Medulla oblongata (tissue), 1 donor: Measurements from ENCODE around the gene PKNOX2.
A peak's percentile ranks its signal among the peaks of the same experiment; 100 is the strongest.

ENCODE experiments used
- DNase-seq: peaks from one replicate; pipeline ENCODE4 v3.0.0-alpha.2; 2015; ENCODE audit errors: extremely low spot score

Gene PKNOX2

GRCh38 chr11:125408311-125408711 is 243.8 kb downstream of the PKNOX2 start:
- DNase-seq = no peak

DNA sequence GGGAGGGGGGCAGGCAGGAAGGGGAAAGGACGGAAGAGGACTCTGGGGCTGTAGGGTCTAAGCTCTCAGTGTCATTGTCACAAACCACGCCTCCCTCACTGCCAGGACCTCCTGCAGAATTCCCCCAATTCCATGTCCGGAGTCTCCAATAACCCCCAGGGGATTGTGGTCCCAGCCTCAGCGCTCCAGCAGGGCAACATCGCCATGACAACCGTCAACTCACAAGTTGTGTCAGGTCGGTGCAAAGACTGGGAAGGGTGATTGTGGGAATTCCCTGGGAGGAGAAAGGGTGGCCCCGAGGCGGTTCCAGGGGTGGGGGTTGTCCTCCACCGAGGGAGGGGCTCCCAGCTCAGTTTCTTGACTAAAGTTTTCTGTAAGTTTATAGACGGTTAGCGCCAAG is 245.5 kb downstream of the PKNOX2 start:
- DNase-seq = no peak

- peak; percentile 24 for DNase-seq
Measured at GRCh38 chr11:125412177-125412496, 247.6 kb downstream of the PKNOX2 start.

DNA sequence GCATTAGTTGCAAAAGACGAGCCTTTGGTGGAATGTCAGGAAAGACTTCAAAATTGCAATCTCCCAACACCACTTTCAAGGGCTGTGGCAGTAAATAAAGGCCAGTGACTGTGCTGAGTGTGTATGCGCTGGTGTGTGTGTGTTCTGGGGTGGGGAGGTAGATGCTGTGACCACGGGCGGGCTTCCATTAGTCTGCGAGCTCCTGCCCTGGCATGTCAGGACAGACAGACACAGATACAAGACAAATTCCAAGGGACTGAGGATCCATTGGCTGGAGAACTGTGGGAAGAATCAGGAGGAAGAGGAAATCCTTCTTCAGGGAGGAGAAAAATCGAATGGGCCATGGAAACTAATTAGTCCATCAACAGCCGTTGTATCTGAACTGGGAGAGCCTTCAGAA is 248.0 kb downstream of the PKNOX2 start:
- no peak for DNase-seq

DNA sequence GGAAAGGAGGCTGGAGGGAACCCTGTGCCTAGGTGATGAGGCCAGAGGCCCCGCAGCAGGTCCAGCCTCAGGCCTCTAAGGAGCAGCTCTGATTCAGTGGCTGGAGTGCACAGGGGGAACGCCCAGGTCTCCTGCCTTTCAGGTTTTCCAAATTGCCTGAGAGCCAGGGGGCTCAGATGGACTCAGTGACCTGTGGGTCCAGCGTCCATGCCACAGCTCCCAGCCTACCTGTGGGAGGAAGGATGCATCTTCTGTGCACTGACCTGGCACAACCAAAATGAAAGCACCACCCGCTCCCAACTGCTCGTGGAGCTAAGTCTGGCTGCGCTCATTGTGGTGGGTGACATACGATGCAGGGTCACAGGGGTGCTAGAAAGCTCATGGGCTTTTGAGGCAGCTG is 248.7 kb downstream of the PKNOX2 start:
- no peak for DNase-seq

- DNase-seq = no peak
Measured at GRCh38 chr11:125414121-125414520, 249.6 kb downstream of the PKNOX2 start.

GRCh38 chr11:125416981-125417935 is 252.7 kb downstream of the PKNOX2 start:
- no peak for DNase-seq

GRCh38 chr11:125418396-125418795 is 253.8 kb downstream of the PKNOX2 start:
- no peak for DNase-seq

DNA sequence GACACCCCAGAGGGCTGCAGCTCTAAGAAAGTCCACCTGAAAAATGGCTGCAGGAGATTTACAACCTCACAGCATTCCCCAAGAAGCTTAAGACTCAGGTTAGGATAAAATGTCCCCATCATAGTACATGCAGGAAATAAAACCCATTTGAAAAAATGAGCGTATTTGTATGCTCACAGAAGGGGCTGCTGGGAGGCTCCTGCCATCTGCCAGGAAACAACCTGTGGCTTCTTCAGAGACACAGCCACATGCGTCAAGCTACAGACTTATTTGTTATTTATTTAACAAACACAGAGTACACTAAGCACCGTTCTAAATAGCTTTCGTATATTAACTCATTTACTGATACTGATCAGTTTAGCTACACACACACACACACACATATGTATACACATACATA is 258.1 kb downstream of the PKNOX2 start:
- no peak for DNase-seq

DNA sequence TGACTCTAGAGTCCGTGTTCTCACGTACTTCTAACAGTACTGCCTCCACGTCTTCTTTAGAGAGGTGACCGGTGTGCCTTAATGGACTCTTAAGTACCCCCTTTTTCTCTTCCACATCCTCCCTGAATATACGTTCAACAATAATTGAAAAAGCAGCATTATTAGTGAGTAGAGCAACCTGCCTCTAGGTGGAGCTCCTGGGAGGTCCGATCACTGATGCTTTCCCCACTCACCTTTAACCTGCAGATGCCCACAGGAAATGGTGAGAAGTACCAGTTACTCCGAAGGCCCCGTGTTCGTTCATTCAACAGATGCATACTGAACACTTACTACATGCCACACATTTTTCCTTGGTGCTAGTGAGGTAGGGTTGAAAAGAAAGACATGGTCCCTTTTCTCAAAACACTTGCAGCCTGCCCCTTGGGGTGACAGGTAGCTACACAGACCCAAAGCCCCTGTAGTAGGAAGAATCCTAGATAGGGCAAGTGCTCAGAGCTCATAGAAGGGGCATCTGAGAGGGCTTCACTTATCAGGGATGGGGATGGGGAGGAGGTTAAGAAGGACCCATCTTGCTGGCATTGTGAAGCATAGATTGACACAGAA is 258.8 kb downstream of the PKNOX2 start:
- no peak for DNase-seq

- no peak for DNase-seq
Measured at GRCh38 chr11:125425601-125426000, 261.1 kb downstream of the PKNOX2 start.

DNA sequence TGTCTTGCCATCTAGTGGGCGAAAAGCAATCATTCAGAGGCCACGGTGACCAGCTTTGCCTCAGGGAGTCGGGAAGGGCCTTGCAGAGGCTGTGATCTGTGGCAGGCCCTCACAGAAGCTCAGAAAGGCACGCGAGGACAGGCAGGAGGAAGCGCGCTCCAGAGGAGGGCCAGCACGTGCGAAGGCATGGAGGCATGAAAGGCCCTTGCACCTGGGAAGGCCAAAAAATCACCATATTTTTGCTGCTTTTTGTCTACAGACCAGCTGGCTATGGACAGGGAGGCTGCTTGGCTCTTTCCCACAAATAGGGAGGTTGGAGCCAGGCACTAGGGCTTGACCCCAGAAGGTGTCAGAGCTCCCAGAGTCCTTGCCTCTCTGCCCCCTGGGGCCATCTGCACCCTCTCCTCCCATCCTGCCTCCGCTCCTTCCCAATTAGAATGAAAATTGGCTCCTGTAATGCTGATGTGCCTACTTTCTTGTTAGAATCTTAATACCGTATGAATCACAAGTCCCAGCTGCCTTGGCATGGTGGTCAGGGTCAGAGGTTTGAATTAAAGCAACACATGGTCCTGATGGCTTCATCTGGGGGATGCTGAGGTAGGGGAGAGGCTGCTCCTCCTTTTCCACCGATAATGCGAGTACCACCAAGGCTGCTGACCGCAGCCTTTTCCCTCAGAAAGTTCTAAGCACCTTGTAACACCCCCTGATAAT is 262.4 kb downstream of the PKNOX2 start:
- no peak for DNase-seq

GRCh38 chr11:125428486-125429173 is 264.1 kb downstream of the PKNOX2 start:
- DNase-seq = no peak

- DNase-seq = peak; percentile 75
Measured at GRCh38 chr11:125429174-125429707, 264.7 kb downstream of the PKNOX2 start.

DNA sequence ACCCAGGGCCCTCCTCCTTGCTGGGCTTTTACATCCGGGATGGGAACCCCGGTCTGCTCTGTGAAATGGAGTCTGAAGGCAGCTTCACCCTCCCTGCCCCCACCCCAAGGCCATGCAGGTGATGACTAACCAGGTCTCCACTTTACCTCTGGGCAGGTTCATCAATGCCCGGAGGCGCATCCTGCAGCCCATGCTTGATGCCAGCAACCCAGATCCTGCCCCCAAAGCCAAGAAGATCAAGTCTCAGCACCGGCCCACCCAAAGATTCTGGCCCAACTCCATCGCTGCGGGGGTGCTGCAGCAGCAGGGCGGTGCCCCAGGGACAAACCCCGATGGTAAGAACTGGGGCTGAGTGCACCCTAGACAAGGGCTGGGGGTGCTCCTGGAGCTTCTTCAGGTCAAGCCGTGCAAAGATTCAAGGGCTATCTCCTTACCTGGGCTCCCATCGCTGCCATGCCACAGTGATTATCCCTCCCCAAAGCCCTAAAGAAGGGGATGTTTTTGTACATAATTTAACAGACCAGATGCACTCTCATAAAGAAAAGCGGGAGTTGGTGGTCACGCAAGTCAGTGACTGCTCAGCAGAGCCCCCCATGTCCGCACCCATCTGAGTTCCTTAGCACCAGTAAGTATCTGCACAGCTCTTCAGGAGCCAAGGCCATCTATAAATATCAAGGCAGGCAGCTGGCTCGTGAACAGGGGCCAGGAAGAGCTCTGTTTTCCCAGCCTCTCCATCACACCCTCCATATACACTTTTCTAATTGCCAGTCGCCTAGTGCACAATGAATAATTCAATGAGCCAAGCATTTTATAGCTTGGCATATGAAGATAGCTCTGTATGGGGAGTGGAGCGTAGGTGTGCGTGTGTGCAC is 265.5 kb downstream of the PKNOX2 start:
- no peak for DNase-seq

DNA sequence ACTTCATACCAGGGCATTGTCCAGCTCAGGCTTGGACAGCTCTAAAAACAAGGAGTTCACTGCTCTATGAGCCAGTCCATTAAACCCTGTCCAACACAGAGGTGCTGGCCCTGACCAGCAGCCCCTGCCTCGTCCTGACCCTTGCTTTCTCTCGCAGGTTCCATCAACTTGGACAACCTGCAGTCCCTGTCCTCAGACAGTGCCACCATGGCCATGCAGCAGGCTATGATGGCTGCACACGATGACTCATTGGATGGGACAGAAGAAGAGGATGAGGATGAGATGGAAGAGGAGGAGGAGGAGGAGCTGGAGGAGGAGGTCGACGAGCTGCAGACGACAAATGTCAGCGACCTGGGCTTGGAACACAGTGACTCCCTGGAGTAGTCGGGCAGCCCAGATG is 266.5 kb downstream of the PKNOX2 start:
- DNase-seq = no peak

- no peak for DNase-seq
Measured at GRCh38 chr11:125431481-125431880, 266.9 kb downstream of the PKNOX2 start.

- peak; percentile 83 for DNase-seq
Measured at GRCh38 chr11:125433454-125434121, 269.0 kb downstream of the PKNOX2 start.

DNA sequence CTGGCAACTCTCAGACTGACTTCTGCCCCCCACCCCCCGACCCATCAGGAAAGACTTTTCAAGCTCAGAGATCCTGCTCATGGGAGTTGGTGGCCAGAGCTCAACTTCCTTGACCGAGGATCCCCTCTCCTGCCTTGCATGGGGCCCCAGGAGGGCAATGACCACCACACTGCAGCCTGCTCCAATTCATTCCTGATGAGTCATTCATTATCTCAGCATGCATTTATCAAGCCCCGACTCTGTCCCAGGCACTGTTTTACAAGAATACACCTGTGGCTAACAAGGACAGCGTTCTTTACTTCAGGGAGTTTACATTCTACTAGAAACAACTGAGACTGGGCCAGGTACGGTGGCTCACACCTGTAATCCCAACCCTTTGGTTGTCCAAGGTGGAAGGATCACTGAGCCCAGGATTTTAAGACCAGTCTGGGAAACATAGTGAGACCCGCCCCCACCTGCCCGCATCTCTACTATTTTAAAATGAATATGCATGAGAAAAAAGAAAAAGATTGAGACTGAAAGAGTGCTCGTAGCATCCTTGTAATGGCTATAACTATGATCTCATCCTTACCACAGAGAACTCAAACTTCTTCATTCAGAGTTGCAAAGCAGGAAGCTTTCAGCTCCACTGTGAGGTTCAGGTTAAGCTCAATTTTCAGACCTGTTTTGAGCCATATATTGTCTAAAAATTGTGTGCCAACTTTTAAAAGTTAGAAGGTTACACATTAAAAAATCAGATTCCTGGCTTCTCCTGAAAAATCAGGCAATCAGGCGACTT is 271.1 kb downstream of the PKNOX2 start:
- no peak for DNase-seq
